ENCODE measurements around the gene RBPMS2. TPM values are rescaled to one million over a fixed set of nuclear protein-coding genes. Genes with fewer than 3 reads are reported as not detected.

The RBPMS2 gene
- total and polyA plus RNA-seq, 2 of the 4 experiments (the other 2 are of a cell fraction) = 2.8 TPM; not detected in 1

- no peak overlapping the region for H2BK15ac ChIP-seq (ENCODE audit: low read depth, low read length)
- no peak overlapping the region for H2BK120ac ChIP-seq (ENCODE audit: low read depth, low read length)
- dilution Hi-C loops (cut with HindIII; ENCODE audit: low sequenced_read_pairs, unreplicated experiment) (no loop called here), intact Hi-C loops (cut with micrococcal nuclease) (no loop called here), in situ Hi-C loops (cut with MboI; ENCODE audit: low sequenced_read_pairs) (no loop called here)
- H3K27me3 ChIP-seq (ENCODE audit: control insufficient read depth, insufficient read depth, low read length) = no peaks in the 10 kb centered on the region
- ChIA-PET CTCF (no interaction called here), POLR2A (ENCODE audit: unreplicated experiment) (no interaction called here)
- WGBS, 2 experiments (ENCODE audit: extremely low coverage in 2 of 2, insufficient read length in 1 of 2) = no CpG with 5 or more reads among the region's 6 CpGs
- no peaks in the 10 kb centered on the region for H3K9me3 ChIP-seq (ENCODE audit: control insufficient read depth, insufficient read depth, low read length)
- no peak overlapping the region for H3K9ac ChIP-seq (ENCODE audit: low read depth, low read length)
- no peak overlapping the region for H3K4me2 ChIP-seq (ENCODE audit: low read depth, low read length)
- no peak for TF ChIP-seq MAFK (IDR thresholded peaks at IDR 0.05; ENCODE audit: low read depth, low read length)
- no peak for TF ChIP-seq MXI1 (IDR thresholded peaks at IDR 0.05; ENCODE audit: borderline replicate concordance, low read depth, low read length)
- TF ChIP-seq FOS (IDR thresholded peaks at IDR 0.05; ENCODE audit: low read depth, low read length) = no peak
- TF ChIP-seq SMC3 (IDR thresholded peaks at IDR 0.05; ENCODE audit: low read depth, low read length) = no peak
- no peak for TF ChIP-seq MAZ (IDR thresholded peaks at IDR 0.05; ENCODE audit: borderline replicate concordance, low read depth, low read length)
- TF ChIP-seq RFX5 (IDR thresholded peaks at IDR 0.05; ENCODE audit: low read depth, low read length) = no peak
- no peak for TF ChIP-seq CEBPB (IDR thresholded peaks at IDR 0.05; ENCODE audit: low read depth, low read length)
- no peak for TF ChIP-seq USF2 (IDR thresholded peaks at IDR 0.05; ENCODE audit: low read depth, low read length)
- TF ChIP-seq, protein P1, sequence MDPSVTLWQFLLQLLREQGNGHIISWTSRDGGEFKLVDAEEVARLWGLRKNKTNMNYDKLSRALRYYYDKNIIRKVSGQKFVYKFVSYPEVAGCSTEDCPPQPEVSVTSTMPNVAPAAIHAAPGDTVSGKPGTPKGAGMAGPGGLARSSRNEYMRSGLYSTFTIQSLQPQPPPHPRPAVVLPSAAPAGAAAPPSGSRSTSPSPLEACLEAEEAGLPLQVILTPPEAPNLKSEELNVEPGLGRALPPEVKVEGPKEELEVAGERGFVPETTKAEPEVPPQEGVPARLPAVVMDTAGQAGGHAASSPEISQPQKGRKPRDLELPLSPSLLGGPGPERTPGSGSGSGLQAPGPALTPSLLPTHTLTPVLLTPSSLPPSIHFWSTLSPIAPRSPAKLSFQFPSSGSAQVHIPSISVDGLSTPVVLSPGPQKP (IDR thresholded peaks at IDR 0.05; ENCODE audit: borderline replicate concordance, low read depth, low read length) = no peak
- no peak for TF ChIP-seq BHLHE40 (IDR thresholded peaks at IDR 0.05; ENCODE audit: low read depth, low read length)
- no peak for TF ChIP-seq RAD21 (IDR thresholded peaks at IDR 0.05; ENCODE audit: low read length)
- TF ChIP-seq NFE2L2 (IDR thresholded peaks at IDR 0.05; ENCODE audit: low read depth, low read length) = no peak
- no peak for TF ChIP-seq RCOR1 (IDR thresholded peaks at IDR 0.05; ENCODE audit: insufficient replicate concordance, low read length)
- TF ChIP-seq CTCF (conservative IDR thresholded peaks at IDR 0.05; ENCODE audit: low read depth, low read length) = no peak
- no peaks in the 10 kb centered on the region for H3K9me1 ChIP-seq (ENCODE audit: insufficient read depth, low read length)
- DNase-seq (no peak), ATAC-seq (ENCODE audit: low read depth) (no peak)
- no peak overlapping the region for H3K23ac ChIP-seq (ENCODE audit: low read depth, low read length)
- no peak overlapping the region for H2AK9ac ChIP-seq (replicated peaks; ENCODE audit: low read depth, low read length, poor library complexity)
- H3K4me3 ChIP-seq (ENCODE audit: insufficient read depth, low read depth, low read length) = no peak overlapping the region
- H3K4me1 ChIP-seq (ENCODE audit: control insufficient read depth, insufficient read depth, low read length) = no peaks in the 10 kb centered on the region
- H2BK5ac ChIP-seq (ENCODE audit: low read depth, low read length, poor library complexity, severe bottlenecking) = no peak overlapping the region
- H3K27ac ChIP-seq (ENCODE audit: insufficient read depth, low read length) = no peak overlapping the region
- no peak overlapping the region for H2BK20ac ChIP-seq (ENCODE audit: low read depth, low read length)
- H3K79me1 ChIP-seq (ENCODE audit: low read depth in 1 of 2, low read length in 2 of 2) = no peaks in the 10 kb centered on the region
- no peaks in the 10 kb centered on the region for H3K36me3 ChIP-seq (ENCODE audit: control insufficient read depth, insufficient read depth, low read length)
- no peak overlapping the region for H3K18ac ChIP-seq (ENCODE audit: low read depth, low read length)
- no peak overlapping the region for H2AK5ac ChIP-seq (ENCODE audit: low read depth, low read length)
- no peak overlapping the region for H3K4ac ChIP-seq (ENCODE audit: low read depth, low read length)
- no peak overlapping the region for H4K5ac ChIP-seq (ENCODE audit: low read depth, low read length)
- no TSS peak for BruUV-seq (replicated peaks)
- H2AFZ ChIP-seq (replicated peaks; ENCODE audit: low read length, poor library complexity) = no peak overlapping the region
- no peak overlapping the region for H3K14ac ChIP-seq (replicated peaks; ENCODE audit: low read depth, low read length)
- H4K91ac ChIP-seq (ENCODE audit: insufficient read depth, low read depth, low read length) = no peak overlapping the region
- H4K20me1 ChIP-seq (ENCODE audit: insufficient read depth, low read length) = no peaks in the 10 kb centered on the region
- H3K56ac ChIP-seq (ENCODE audit: extremely low read depth, insufficient read depth, low read length) = no peak overlapping the region
- H4K8ac ChIP-seq (ENCODE audit: low read depth in 2 of 2, low read length in 2 of 2) = no peak overlapping the region
Measured at GRCh38 chr15:64713592-64713991, 61.8 kb downstream of the RBPMS2 start.

Measured in IMR-90 (cell line).